H1 (cell line): ENCODE data around the gene SPATA31C2. TPM values are rescaled to one million over a fixed set of nuclear protein-coding genes. Genes with fewer than 3 reads are reported as not detected.
"Not testable (repeated sequence)": the region's sequence is repeated elsewhere in the genome, so short reads cannot be mapped to it uniquely, and the experiment has no call there.

ENCODE experiments used
- CTCF ChIA-PET: fragments of 300-600 bp; sonication (Branson Sonifier 250); formaldehyde crosslinking; loops from one replicate; lab custom pipeline; 2021; ENCODE audit not compliant: partially characterized antibody; lab: Charles Lee
- POLR2A ChIA-PET: fragments of 300-600 bp; sonication (Branson Sonifier 250); formaldehyde crosslinking; loops from one replicate; lab custom pipeline; 2021; ENCODE audit warnings: inconsistent platforms; ENCODE audit not compliant: partially characterized antibody; lab: Charles Lee
- DNase-seq, 2 experiments: peaks; one replicate each; pipeline versions ENCODE4 v3.0.0 to v3.0.0-alpha.2; 2010 to 2022; ENCODE audit warnings: low spot score in 2 of 2, low read depth in 1 of 2, mixed read lengths in 1 of 2
- FAIRE-seq: peaks from 2 replicates; lab custom pipeline; 2011; peaks lifted over from hg19 to GRCh38; lab: Jason Lieb, UNC
- H2AFZ ChIP-seq: 2 replicates; pipeline ENCODE4 v1.8.1; 2012; ENCODE audit warnings: low read length, inconsistent platforms
- H2AK5ac ChIP-seq: 2 replicates; pipeline ENCODE4 v1.6.1; 2013; ENCODE audit warnings: low read depth, low read length
- H2BK120ac ChIP-seq: replicated peaks from 2 replicates; pipeline ENCODE3; 2013; ENCODE audit warnings: low read depth, low read length, inconsistent platforms
- H2BK12ac ChIP-seq: 2 replicates; pipeline ENCODE4 v1.6.1; 2013; ENCODE audit warnings: low read depth, low read length
- H2BK15ac ChIP-seq: 2 replicates; pipeline ENCODE4 v1.6.1; 2013; ENCODE audit warnings: low read length
- H2BK20ac ChIP-seq: 2 replicates; pipeline ENCODE4 v1.6.1; 2013; ENCODE audit warnings: low read length
- H2BK5ac ChIP-seq: 2 replicates; pipeline ENCODE4 v1.6.1; 2013; ENCODE audit warnings: low read depth, low read length
- H3K14ac ChIP-seq: 2 replicates; pipeline ENCODE4 v1.6.1; 2013; ENCODE audit warnings: inconsistent platforms; ENCODE audit not compliant: insufficient read length
- H3K18ac ChIP-seq: 2 replicates; pipeline ENCODE4 v1.6.1; 2013; ENCODE audit warnings: low read length; ENCODE audit errors: extremely low read depth
- H3K23ac ChIP-seq: 2 replicates; pipeline ENCODE4 v1.6.1; 2013; ENCODE audit warnings: inconsistent platforms; ENCODE audit not compliant: insufficient read length
- H3K23me2 ChIP-seq: 2 replicates; pipeline ENCODE4 v1.6.1; 2013; ENCODE audit warnings: low read depth, low read length
- H3K27ac ChIP-seq: 2 replicates; pipeline ENCODE4 v1.6.1; 2011; ENCODE audit warnings: low read depth, low read length, inconsistent platforms
- H3K27me3 ChIP-seq, 4 experiments: replicated peaks in 1 of 4; 1 replicate in 1 of 4; 2 replicates in 3 of 4; pipeline versions ENCODE4 v1.6.1 to v1.8.1; 2011 to 2013; ENCODE audit warnings: low read length in 3 of 4, mild to moderate bottlenecking in 3 of 4, inconsistent platforms in 2 of 4, mixed read lengths in 2 of 4, moderate library complexity in 1 of 4; ENCODE audit not compliant: control insufficient read depth in 3 of 4, insufficient read depth in 3 of 4; ENCODE audit errors: extremely low read depth in 1 of 4
- H3K36me3 ChIP-seq, 4 experiments: 2 replicates each; pipeline versions ENCODE4 v1.6.1 to v1.8.1; 2011 to 2013; ENCODE audit warnings: mild to moderate bottlenecking in 4 of 4, low read length in 3 of 4, moderate library complexity in 2 of 4, control low read depth in 1 of 4, inconsistent platforms in 1 of 4; ENCODE audit not compliant: insufficient read depth in 4 of 4, control insufficient read depth in 2 of 4
- H3K4ac ChIP-seq: replicated peaks from 2 replicates; pipeline ENCODE3; 2013; ENCODE audit warnings: low read length, low read depth, mixed read lengths, inconsistent platforms; ENCODE audit not compliant: insufficient read length
- H3K4me1 ChIP-seq, 4 experiments: replicated peaks in 1 of 4; 1 replicate in 1 of 4; 2 replicates in 3 of 4; pipeline versions ENCODE4 v1.6.1 to v1.8.1; 2011 to 2013; ENCODE audit warnings: low read length in 3 of 4, inconsistent platforms in 2 of 4, mixed read lengths in 1 of 4; ENCODE audit not compliant: insufficient read depth in 4 of 4, control insufficient read depth in 3 of 4
- H3K4me2 ChIP-seq, 2 experiments: 2 replicates each; pipeline versions ENCODE4 v1.6.1 to v1.8.1; 2011 to 2013; ENCODE audit warnings: low read depth in 2 of 2, low read length in 2 of 2, control low read depth in 1 of 2, inconsistent platforms in 1 of 2, mild to moderate bottlenecking in 1 of 2; ENCODE audit not compliant: insufficient read depth in 1 of 2
- H3K4me3 ChIP-seq, 4 experiments: fragments of 200-600, 300-600 bp in 1 of 4; sonication (generic), shearing (Covaris generic), sonication (Bioruptor Twin) in 1 of 4; 2 replicates each; pipeline versions ENCODE4 v1.5.1 to v1.8.1; 2011 to 2016; ENCODE audit warnings: low read length in 4 of 4, low read depth in 3 of 4, control low read depth in 2 of 4, inconsistent platforms in 2 of 4, mild to moderate bottlenecking in 2 of 4, mixed read lengths in 1 of 4, moderate library complexity in 1 of 4; ENCODE audit not compliant: insufficient read depth in 2 of 4; ENCODE audit errors: extremely low read depth in 1 of 4
- H3K56ac ChIP-seq: replicated peaks from 2 replicates; pipeline ENCODE3; 2013; ENCODE audit warnings: low read depth, mild to moderate bottlenecking, mixed read lengths, low read length, inconsistent platforms; ENCODE audit not compliant: insufficient read length
- H3K79me1 ChIP-seq: 2 replicates; pipeline ENCODE4 v1.6.1; 2013; ENCODE audit warnings: low read depth, low read length, control low read depth
- H3K79me2 ChIP-seq, 2 experiments: 2 replicates each; pipeline versions ENCODE4 v1.6.1 to v1.8.1; 2012 to 2013; ENCODE audit warnings: low read length in 2 of 2, mild to moderate bottlenecking in 2 of 2, inconsistent platforms in 1 of 2; ENCODE audit not compliant: insufficient read depth in 2 of 2, control insufficient read depth in 1 of 2
- H3K9ac ChIP-seq, 4 experiments: replicated peaks in 1 of 4; 1 replicate in 1 of 4; 2 replicates in 3 of 4; pipeline versions ENCODE4 v1.6.1 to v1.8.1; 2011 to 2013; ENCODE audit warnings: low read depth in 3 of 4, low read length in 3 of 4, control low read depth in 2 of 4, mild to moderate bottlenecking in 2 of 4, moderate library complexity in 2 of 4, inconsistent platforms in 1 of 4; ENCODE audit errors: extremely low read depth in 1 of 4
- H3K9me3 ChIP-seq, 2 experiments: 2 replicates each; pipeline versions ENCODE4 v1.6.1 to v1.8.1; 2012 to 2013; ENCODE audit warnings: mild to moderate bottlenecking in 2 of 2, moderate library complexity in 2 of 2, control low read depth in 1 of 2, inconsistent platforms in 1 of 2, low read depth in 1 of 2, low read length in 1 of 2, mixed read lengths in 1 of 2; ENCODE audit not compliant: insufficient read depth in 2 of 2
- H4K20me1 ChIP-seq, 2 experiments: replicated peaks in 1 of 2; 2 replicates each; pipeline versions ENCODE3 to v1.8.1; 2011 to 2013; ENCODE audit warnings: inconsistent platforms in 2 of 2, low read length in 2 of 2, mild to moderate bottlenecking in 1 of 2; ENCODE audit not compliant: insufficient read depth in 2 of 2, control insufficient read depth in 1 of 2
- H4K5ac ChIP-seq: 2 replicates; pipeline ENCODE4 v1.6.1; 2013; ENCODE audit warnings: low read length, low read depth, mixed read lengths, inconsistent platforms; ENCODE audit not compliant: insufficient read length
- H4K8ac ChIP-seq: 2 replicates; pipeline ENCODE4 v1.8.0; 2013; ENCODE audit warnings: mild to moderate bottlenecking, moderate library complexity, low read length, inconsistent platforms; ENCODE audit not compliant: insufficient read depth; ENCODE audit errors: extremely low read depth
- H4K91ac ChIP-seq: replicated peaks from 2 replicates; pipeline ENCODE3; 2013; ENCODE audit warnings: low read length, mixed read lengths, inconsistent platforms; ENCODE audit not compliant: insufficient read length
- WGBS, 2 experiments: shearing (Covaris generic) in 1 of 2; methylation state at CpG; one replicate each; pipeline versions ENCODE4 v1.1.6 to v1.1.7; 2013 to 2015; ENCODE audit warnings: low lambda C conversion rate in 2 of 2, mixed read lengths in 2 of 2, inconsistent platforms in 1 of 2, low coverage in 1 of 2, missing lambda C conversion rate in 1 of 2; ENCODE audit not compliant: insufficient replicate concordance in 2 of 2, insufficient coverage in 1 of 2, insufficient read length in 1 of 2; ENCODE audit errors: extremely low coverage in 1 of 2, missing lambda C conversion rate in 1 of 2; 5-methylcytosine and 5-hydroxymethylcytosine counted together
- polyA plus RNA-seq, 7 experiments: library from polyadenylated mRNA; depleted of rRNA in 3 of 7; stranded (reverse) in 5 of 7; unstranded in 2 of 7; fragments of >200 nt in 5 of 7; fragments of 200-250 nt in 2 of 7; gene quantifications; 1 replicate in 5 of 7; 2 replicates in 1 of 7; 4 replicates in 1 of 7; pipeline versions ENCODE4 v1.2.1 to v1.2.3, GENCODE V29; 2011 to 2013; ENCODE audit warnings: missing spikeins in 2 of 7, mixed read lengths in 2 of 7
- total RNA-seq: library from RNA; stranded (reverse); fragmentation: NEBNext Ultra II Directional; extraction: Animal tissue kit (Norgen Biotek cat#: 25700); gene quantifications from 2 replicates; pipeline ENCODE4 v1.2.1, GENCODE V29; 2021

Gene SPATA31C2
- total and polyA plus RNA-seq, 2 of the 8 experiments (the other 6 are each of a cell fraction or from before 2014, with no cell fraction given): 0.17 to 0.20 TPM

- FAIRE-seq: peak; percentile 48
Measured at GRCh38 chr9:88118121-88118520, 20.2 kb downstream of the SPATA31C2 start.

GRCh38 chr9:88114968-88115612 is 23.2 kb downstream of the SPATA31C2 start:
- POLR2A ChIA-PET, H3K56ac ChIP-seq, FAIRE-seq, H3K9ac ChIP-seq, H2BK5ac ChIP-seq, CTCF ChIA-PET, H3K23ac ChIP-seq, H2BK15ac ChIP-seq, H2AFZ ChIP-seq, H4K5ac ChIP-seq, H4K91ac ChIP-seq, H4K8ac ChIP-seq, H3K79me2 ChIP-seq, H3K4me3 ChIP-seq, H3K27ac ChIP-seq, H3K23me2 ChIP-seq, H4K20me1 ChIP-seq, H3K79me1 ChIP-seq, H2AK5ac ChIP-seq, H2BK20ac ChIP-seq, H3K4me1 ChIP-seq, H2BK120ac ChIP-seq, H3K4ac ChIP-seq, H3K4me2 ChIP-seq, H3K18ac ChIP-seq, H3K36me3 ChIP-seq, DNase-seq, H3K27me3 ChIP-seq, H3K14ac ChIP-seq, H3K9me3 ChIP-seq, H2BK12ac ChIP-seq: not testable (repeated sequence)
- WGBS, 2 experiments: 93% methylated on average over 12 of the region's 13 CpGs; no CpG with 5 or more reads in 1 of the 2 experiments

More at GRCh38 chr9:88118121-88118520, 20.2 kb downstream of the SPATA31C2 start:
- H3K23ac ChIP-seq, H4K5ac ChIP-seq, H4K91ac ChIP-seq, H3K14ac ChIP-seq, H3K36me3 ChIP-seq, H3K27me3 ChIP-seq, H2BK20ac ChIP-seq, H3K79me2 ChIP-seq, H2AK5ac ChIP-seq, H3K18ac ChIP-seq, DNase-seq, H3K4me1 ChIP-seq, H3K79me1 ChIP-seq, H3K23me2 ChIP-seq, H3K4ac ChIP-seq, H2BK120ac ChIP-seq, H2BK15ac ChIP-seq, H3K27ac ChIP-seq, POLR2A ChIA-PET, H3K4me2 ChIP-seq, H4K20me1 ChIP-seq, H4K8ac ChIP-seq, CTCF ChIA-PET, H3K9me3 ChIP-seq, H3K56ac ChIP-seq, H2AFZ ChIP-seq, H2BK12ac ChIP-seq, H3K9ac ChIP-seq, H3K4me3 ChIP-seq, H2BK5ac ChIP-seq: not testable (repeated sequence)
- WGBS, 2 experiments: 95% methylated on average over 5 of the region's 5 CpGs; no CpG with 5 or more reads in 1 of the 2 experiments
